ENCODE data around the gene SPINT2.

- no peak for TF ChIP-seq POLR2AphosphoS5 (IDR thresholded peaks at IDR 0.05)
- TF ChIP-seq CTCF (IDR thresholded peaks at IDR 0.05), result no peak
- peak; percentile 41 for TF ChIP-seq POLR2A (IDR thresholded peaks at IDR 0.05)
Measured at GRCh38 chr19:38303517-38304351, 39.4 kb downstream of the SPINT2 start, which contains the start of gene C19orf33.
